K562 (cell line): Measurements from ENCODE around the gene BFSP1. TPM values are rescaled to one million over a fixed set of nuclear protein-coding genes. Genes with fewer than 3 reads are reported as not detected.

Experiments
- ATAC-seq: fragments of 200-7000 bp; cut with Tn5 transposase; 3 replicates; pipeline ENCODE4 v1.9.1; 2020; ENCODE audit warnings: moderate library complexity
- BruUV-seq: library from RNA; stranded (reverse); fragments of 400-500 nt; replicated peaks from 2 replicates; lab custom pipeline; 2021; lab: Mats Ljungman, UMichigan
- CTCF ChIA-PET: fragments of 300-600 bp; formaldehyde crosslinking; extraction: SDS; loops from one replicate; lab custom pipeline; 2021; ENCODE audit warnings: low intra/inter-chr PET ratio; lab: Yijun Ruan, JAX
- POLR2A ChIA-PET: fragments of 300-600, 350-650 bp; sonication (Branson Sonifier 250); formaldehyde crosslinking; extraction: SDS; loops from one replicate; lab custom pipeline; 2021; ENCODE audit warnings: antibody characterized with exemption, inconsistent platforms; lab: Yijun Ruan, JAX
- DNase-seq, 4 experiments: peaks; one replicate each; pipeline versions ENCODE4 v3.0.0 to v3.0.0-alpha.2; 2011 to 2018; ENCODE audit warnings: low spot score in 3 of 4, mixed read lengths in 3 of 4; ENCODE audit errors: extremely low read depth in 1 of 4
- FAIRE-seq: peaks from 2 replicates; lab custom pipeline; 2011; peaks lifted over from hg19 to GRCh38; lab: Jason Lieb, UNC
- H2AFZ ChIP-seq: 2 replicates; pipeline ENCODE4 v1.6.0; 2011; ENCODE audit warnings: low read depth, low read length, control low read depth, inconsistent platforms
- H3K27ac ChIP-seq: fragments of 200-600 bp; 3 replicates; pipeline ENCODE4 v1.8.0; 2011; ENCODE audit warnings: low read depth, mild to moderate bottlenecking, control low read depth, inconsistent platforms, low read length, moderate library complexity, mixed read lengths; ENCODE audit errors: extremely low read depth
- H3K27me3 ChIP-seq, 2 experiments: fragments of 300-600 bp in 1 of 2; 2 replicates in 1 of 2; 3 replicates in 1 of 2; pipeline versions ENCODE4 v1.6.0 to v1.8.0; 2011; ENCODE audit warnings: inconsistent platforms in 2 of 2, low read length in 2 of 2, mild to moderate bottlenecking in 1 of 2, mixed read lengths in 1 of 2, moderate library complexity in 1 of 2; ENCODE audit not compliant: control insufficient read depth in 2 of 2, insufficient read depth in 2 of 2
- H3K36me3 ChIP-seq: fragments of 300-600 bp; 3 replicates; pipeline ENCODE4 v1.8.0; 2011; ENCODE audit warnings: mild to moderate bottlenecking, low read length, inconsistent platforms; ENCODE audit not compliant: control insufficient read depth, insufficient read depth
- H3K4me1 ChIP-seq, 2 experiments: fragments of 200-600 bp in 1 of 2; replicated peaks in 1 of 2; 2 replicates in 1 of 2; 3 replicates in 1 of 2; pipeline versions ENCODE4 v1.5.1 to v1.8.0; 2011; ENCODE audit warnings: inconsistent platforms in 2 of 2, low read length in 2 of 2, mild to moderate bottlenecking in 1 of 2, mixed read lengths in 1 of 2, moderate library complexity in 1 of 2; ENCODE audit not compliant: control insufficient read depth in 2 of 2, insufficient read depth in 2 of 2
- H3K4me2 ChIP-seq: 2 replicates; pipeline ENCODE4 v1.6.1; 2011; ENCODE audit warnings: low read length, control low read depth, inconsistent platforms, mixed read lengths; ENCODE audit not compliant: insufficient read depth
- H3K4me3 ChIP-seq: fragments of 200-600 bp; sonication (generic), shearing (Covaris generic); 2 replicates; pipeline ENCODE4 v1.5.1; 2016; ENCODE audit warnings: control low read depth, inconsistent platforms
- H3K79me2 ChIP-seq: fragments of 200-600 bp; 3 replicates; pipeline ENCODE4 v1.8.0; 2011; ENCODE audit warnings: low read length, inconsistent platforms; ENCODE audit not compliant: control insufficient read depth, insufficient read depth
- H3K9ac ChIP-seq, 2 experiments: 2 replicates each; pipeline versions ENCODE4 v1.6.0 to v1.6.1; 2011; ENCODE audit warnings: low read depth in 2 of 2, low read length in 2 of 2, control low read depth in 1 of 2, inconsistent platforms in 1 of 2, mild to moderate bottlenecking in 1 of 2, mixed read lengths in 1 of 2; ENCODE audit not compliant: insufficient read depth in 1 of 2
- H3K9me1 ChIP-seq: one replicate; pipeline ENCODE4 v1.6.0; 2011; ENCODE audit warnings: inconsistent platforms, mild to moderate bottlenecking, low read length, moderate library complexity; ENCODE audit not compliant: control insufficient read depth, insufficient read depth
- H3K9me3 ChIP-seq: replicated peaks from 2 replicates; pipeline ENCODE4 v1.5.1; 2011; ENCODE audit warnings: low read depth, low read length, inconsistent platforms; ENCODE audit not compliant: control insufficient read depth, insufficient read depth
- H4K20me1 ChIP-seq: replicated peaks from 2 replicates; pipeline ENCODE4 v1.6.1; 2011; ENCODE audit warnings: low read length, inconsistent platforms, mixed read lengths; ENCODE audit not compliant: control insufficient read depth, insufficient read depth
- CHD7 ChIP-seq: fragments of 200-600 bp; sonication (generic); IDR thresholded peaks from one replicate; pipeline ENCODE4 v1.6.1; 2012; ENCODE audit warnings: mild to moderate bottlenecking, low read depth, low read length, inconsistent platforms
- GTF2F1 ChIP-seq: IDR thresholded peaks from 2 replicates; pipeline ENCODE4 v1.6.1; 2011; ENCODE audit warnings: low read depth, low read length, improper control_type of control experiment
- KDM5B ChIP-seq: fragments of 200-600 bp; sonication (generic); IDR thresholded peaks from 2 replicates; pipeline ENCODE4 v1.6.1; 2012; ENCODE audit warnings: low read depth, mild to moderate bottlenecking, moderate library complexity, low read length, control low read depth, inconsistent platforms; ENCODE audit not compliant: insufficient replicate concordance
- MAFK ChIP-seq: IDR thresholded peaks from 2 replicates; pipeline ENCODE4 v1.6.1; 2011; ENCODE audit warnings: low read length, improper control_type of control experiment
- POLR2AphosphoS2 ChIP-seq: IDR thresholded peaks from 2 replicates; pipeline ENCODE4 v1.6.1; 2012; ENCODE audit warnings: low read length, improper control_type of control experiment
- POLR2B ChIP-seq: fragments of 450-650 bp; IDR thresholded peaks from 2 replicates; pipeline ENCODE4 v1.6.1; 2018; ENCODE audit warnings: low read depth; ENCODE audit not compliant: partially characterized antibody
- TOE1 ChIP-seq, 2 experiments: fragments of 450-650 bp in 1 of 2; sonication (generic) in 1 of 2; formaldehyde crosslinking in 1 of 2; IDR thresholded peaks; 2 replicates each; pipeline versions ENCODE4 v1.7.1 to v1.8.0; 2016 to 2022; ENCODE audit warnings: borderline replicate concordance in 2 of 2, mild to moderate bottlenecking in 2 of 2, antibody characterized with exemption in 1 of 2, inconsistent platforms in 1 of 2, low read depth in 1 of 2, missing genetic modification reagents in 1 of 2, moderate library complexity in 1 of 2
- ZKSCAN8 ChIP-seq: fragments of 200-800 bp; sonication (Bioruptor generic); IDR thresholded peaks from 2 replicates; pipeline ENCODE4 v1.6.1; 2016; ENCODE audit warnings: missing genetic modification characterization, missing compliant biosample characterization
- ZNF232 ChIP-seq: sonication (generic); formaldehyde crosslinking; IDR thresholded peaks from 2 replicates; pipeline ENCODE4 v1.8.0; 2022; ENCODE audit warnings: mild to moderate bottlenecking, missing genetic modification reagents
- ZNF41 ChIP-seq: fragments of 250-450 bp; sonication (Bioruptor Pico); conservative IDR thresholded peaks from 2 replicates; pipeline ENCODE4 v1.4.0; 2020; ENCODE audit warnings: mild to moderate bottlenecking
- ZNF561 ChIP-seq: fragments of 450-650 bp; formaldehyde crosslinking; conservative IDR thresholded peaks from 2 replicates; pipeline ENCODE4 v1.4.0; 2020; ENCODE audit warnings: mild to moderate bottlenecking, moderate library complexity
- ZNF57 ChIP-seq: fragments of 450-650 bp; formaldehyde crosslinking; IDR thresholded peaks from 2 replicates; pipeline ENCODE4 v1.4.0; 2020; ENCODE audit warnings: mild to moderate bottlenecking, moderate library complexity
- ZSCAN29 ChIP-seq: fragments of 450-650 bp; IDR thresholded peaks from 2 replicates; pipeline ENCODE4 v1.6.1; 2017
- WGBS: fragments of 100-300 bp; shearing (Covaris generic); methylation state at CpG from one replicate; pipeline ENCODE4 v1.1.6; 2016; ENCODE audit warnings: low coverage, mixed read lengths; ENCODE audit not compliant: insufficient coverage; ENCODE audit errors: missing lambda C conversion rate; 5-methylcytosine and 5-hydroxymethylcytosine counted together
- in situ Hi-C: fragments of 300-500 bp; cut with MboI; formaldehyde crosslinking; loops from 4 replicates; pipeline ENCODE4 v1.15.0; 2018; ENCODE audit warnings: inconsistent platforms, mixed read lengths
- intact Hi-C: fragments of 100-400 bp; cut with micrococcal nuclease; formaldehyde crosslinking; loops from 2 replicates; pipeline ENCODE4 v1.14.2; 2022
- polyA plus RNA-seq, 8 experiments: library from polyadenylated mRNA; depleted of rRNA in 4 of 8; stranded (reverse) in 5 of 8; unstranded in 3 of 8; fragments of >200 nt; fragmentation: Nextera tagmentation in 2 of 8; fragmentation: Illumina TruSeq in 1 of 8; extraction: Ambion mirVana in 2 of 8; extraction: Trizol in 1 of 8; gene quantifications; 2 replicates each; pipeline versions ENCODE4 v1.2.1 to v1.2.3, GENCODE V29; 2011 to 2014; ENCODE audit warnings: inconsistent platforms in 1 of 8, missing spikeins in 1 of 8
- total RNA-seq, 7 experiments: library from RNA; depleted of rRNA in 6 of 7; stranded (reverse); fragments of >200 nt in 6 of 7; fragmentation: Illumina TruSeq in 2 of 7; extraction: Trizol in 2 of 7; gene quantifications; 2 replicates each; pipeline versions ENCODE4 v1.2.1 to v1.2.3, GENCODE V29; 2011 to 2021; ENCODE audit warnings: low replicate concordance in 1 of 7

BFSP1 gene
- total and polyA plus RNA-seq, 9 of the 15 experiments (the other 6 are each of a cell fraction or from before 2014, with no cell fraction given), result 0.09 to 0.86 (median 0.40) TPM

- Histone ChIP-seq H3K36me3 (no peaks in the 10 kb centered on the region), H4K20me1 (no peaks in the 10 kb centered on the region), H3K4me1 (no peaks in the 10 kb centered on the region), H3K9me1 (no peaks in the 10 kb centered on the region), H2AFZ (peak overlapping the region; percentile 72), H3K9me3 (no peaks in the 10 kb centered on the region), H3K9ac (no peak overlapping the region), H3K27ac (no peak overlapping the region), H3K79me2 (no peaks in the 10 kb centered on the region), H3K4me3 (no peak overlapping the region), H3K4me2 (no peak overlapping the region), H3K27me3 (peaks cover 0 to 4% of the 10 kb centered on the region in 2 experiments; a peak in 1 of 5 replicates)
- BruUV-seq, result no TSS peak
- peak; percentile 71; the same call in 2 of the 3 replicates for ATAC-seq
- intact Hi-C loops, result no loop called here
- ChIA-PET CTCF (no interaction called here), POLR2A (no interaction called here)
- in situ Hi-C loops, result no loop called here
- peak; percentile 7 to 74 (median 68) for DNase-seq
- WGBS, result 17% methylated on average over 1 of the region's 2 CpGs
- FAIRE-seq, result no peak
- no peak for TF ChIP-seq GTF2F1
- TF ChIP-seq ZNF561 (CRISPR knock-in tag), result no peak
- no peak for TF ChIP-seq POLR2B
- TF ChIP-seq TOE1 (IDR thresholded peaks at IDR 0.05; ENCODE audit: borderline replicate concordance), result peak; percentile 68; the same call in 1 of the 2 replicates
- no peak for TF ChIP-seq TOE1 (CRISPR knock-in tag; IDR thresholded peaks at IDR 0.05; ENCODE audit: borderline replicate concordance, low read depth)
- TF ChIP-seq ZKSCAN8 (CRISPR knock-in tag), result no peak
- no peak for TF ChIP-seq ZSCAN29
- TF ChIP-seq ZNF41 (CRISPR knock-in tag), result no peak
- no peak for TF ChIP-seq POLR2AphosphoS2
- no peak for TF ChIP-seq ZNF57 (CRISPR knock-in tag)
- TF ChIP-seq MAFK, result peak; percentile 49; the same call in 1 of the 2 replicates
- no peak for TF ChIP-seq CHD7
- TF ChIP-seq ZNF232, result no peak
- no peak for TF ChIP-seq KDM5B
These were observed 71.1 kb downstream of the BFSP1 start for GRCh38 chr20:17460119-17460518.
